Measurements from ENCODE around the gene TEX55. TPM values are rescaled to one million over a fixed set of nuclear protein-coding genes. Genes with fewer than 3 reads are reported as not detected.
"Not testable (repeated sequence)": the region's sequence is repeated elsewhere in the genome, so short reads cannot be mapped to it uniquely, and the experiment has no call there.

TEX55 gene
- polyA plus RNA-seq, 1 donor: not detected

DNA sequence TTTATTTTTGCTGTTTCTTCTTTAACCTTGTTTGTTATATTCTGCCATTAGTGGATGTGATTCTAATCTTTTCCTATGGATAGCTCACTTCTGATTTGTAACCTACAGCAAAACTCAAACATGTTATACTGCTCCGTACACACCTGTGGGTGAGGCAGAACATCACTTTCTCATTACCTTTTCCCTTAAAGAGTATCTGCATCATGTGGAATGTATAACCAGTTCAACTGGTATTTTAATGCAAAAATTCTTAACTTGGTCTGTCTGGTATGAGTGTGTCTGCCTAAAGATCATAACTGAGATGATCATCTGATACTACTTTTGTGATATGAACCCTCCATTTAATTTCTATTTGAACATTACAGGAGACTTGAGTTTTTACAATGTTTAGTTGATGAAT, 14.4 kb downstream of the TEX55 start:
- H3K4me3 ChIP-seq (ENCODE audit: low read length): no peak overlapping the region
- H3K9me3 ChIP-seq (ENCODE audit: control insufficient read depth, low read depth, low read length): no peaks in the 10 kb centered on the region
- no peaks in the 10 kb centered on the region for H3K4me1 ChIP-seq (ENCODE audit: control insufficient read depth, insufficient read depth, low read length)
- DNase-seq: no peak
- WGBS (ENCODE audit: insufficient coverage, low lambda C conversion rate): no CpG with 5 or more reads among the region's 1 CpG
- H3K36me3 ChIP-seq (ENCODE audit: control insufficient read depth, insufficient read depth, low read length): no peaks in the 10 kb centered on the region
- H3K27ac ChIP-seq (ENCODE audit: low read length): no peak overlapping the region
- no peaks in the 10 kb centered on the region for H3K27me3 ChIP-seq (ENCODE audit: control insufficient read depth, insufficient read depth, low read length)

DNA sequence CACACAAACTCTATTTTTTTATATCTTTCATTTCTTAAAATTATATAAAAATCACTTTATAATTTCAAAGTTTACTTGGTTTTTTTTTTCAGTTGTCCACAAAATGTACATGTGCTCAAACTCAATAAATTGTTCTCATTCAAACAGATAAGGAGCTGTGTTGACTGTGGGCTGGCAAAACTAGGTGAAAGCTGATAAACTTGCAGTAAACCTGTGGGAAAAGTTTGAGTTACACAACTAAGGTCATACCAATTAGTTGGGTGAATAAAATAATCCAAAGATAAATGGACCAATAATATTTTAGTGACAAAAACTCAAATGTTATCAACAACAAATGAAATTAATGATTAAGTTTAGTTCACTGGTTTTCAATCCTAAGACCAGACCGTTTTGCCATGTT, 14.8 kb downstream of the TEX55 start:
- Histone ChIP-seq H3K36me3 (ENCODE audit: control insufficient read depth, insufficient read depth, low read length) (no peaks in the 10 kb centered on the region), H3K27me3 (ENCODE audit: control insufficient read depth, insufficient read depth, low read length) (no peaks in the 10 kb centered on the region), H3K27ac (ENCODE audit: low read length) (no peak overlapping the region), H3K4me1 (ENCODE audit: control insufficient read depth, insufficient read depth, low read length) (no peaks in the 10 kb centered on the region), H3K9me3 (ENCODE audit: control insufficient read depth, low read depth, low read length) (no peaks in the 10 kb centered on the region), H3K4me3 (ENCODE audit: low read length) (no peak overlapping the region)
- no peak for DNase-seq
- no CpG with 5 or more reads among the region's 1 CpG for WGBS (ENCODE audit: insufficient coverage, low lambda C conversion rate)

DNA sequence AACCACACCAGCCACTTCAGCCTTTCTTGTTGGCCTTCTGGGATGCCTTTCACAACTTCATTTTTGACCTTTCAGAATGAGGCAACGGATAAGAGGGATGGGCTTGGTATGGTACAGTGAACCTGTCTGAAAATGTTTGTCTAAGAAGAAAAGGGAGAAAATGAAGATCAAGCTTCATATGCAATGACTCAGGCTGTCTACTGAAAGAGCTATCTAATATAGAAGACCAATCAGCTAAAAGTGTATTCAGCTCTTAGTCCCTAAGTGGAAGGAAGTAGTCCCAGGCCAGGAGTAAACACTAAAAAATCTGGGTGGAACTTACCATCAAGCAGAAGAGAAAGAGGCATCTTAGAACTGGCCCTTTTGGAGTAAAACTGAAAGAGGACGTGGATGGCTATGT, 15.3 kb downstream of the TEX55 start:
- H3K4me3 ChIP-seq (ENCODE audit: low read length): no peak overlapping the region
- H3K36me3 ChIP-seq (ENCODE audit: control insufficient read depth, insufficient read depth, low read length): no peaks in the 10 kb centered on the region
- no peak overlapping the region for H3K27ac ChIP-seq (ENCODE audit: low read length)
- no peaks in the 10 kb centered on the region for H3K27me3 ChIP-seq (ENCODE audit: control insufficient read depth, insufficient read depth, low read length)
- no peaks in the 10 kb centered on the region for H3K9me3 ChIP-seq (ENCODE audit: control insufficient read depth, low read depth, low read length)
- H3K4me1 ChIP-seq (ENCODE audit: control insufficient read depth, insufficient read depth, low read length): no peaks in the 10 kb centered on the region
- WGBS (ENCODE audit: insufficient coverage, low lambda C conversion rate): 57% methylated on average over 2 of the region's 2 CpGs
- DNase-seq: peak in 1 of 2 donors; percentile 29

DNA sequence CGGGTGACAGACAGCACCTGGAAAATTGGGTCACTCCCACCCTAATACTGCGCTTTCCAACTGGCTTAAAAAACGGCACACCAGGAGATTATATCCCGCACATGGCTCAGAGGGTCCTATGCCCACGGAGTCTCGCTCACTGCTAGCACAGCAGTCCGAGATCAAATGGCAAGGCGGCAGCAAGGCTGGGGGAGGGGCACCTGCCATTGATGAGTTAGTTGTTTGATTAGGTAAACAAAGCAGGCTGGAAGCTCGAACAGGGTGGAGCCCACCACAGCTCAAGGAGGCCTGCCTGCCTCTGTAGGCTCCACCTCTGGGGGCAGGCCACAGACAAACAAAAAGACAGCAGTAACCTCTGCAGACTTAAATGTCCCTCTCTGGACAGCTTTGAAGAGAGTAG, 18.8 kb downstream of the TEX55 start:
- no CpG with 5 or more reads among the region's 9 CpGs for WGBS (ENCODE audit: insufficient coverage, low lambda C conversion rate)
- DNase-seq; H3K4me3 ChIP-seq (ENCODE audit: low read length); H3K27me3 ChIP-seq (ENCODE audit: control insufficient read depth, insufficient read depth, low read length); H3K36me3 ChIP-seq (ENCODE audit: control insufficient read depth, insufficient read depth, low read length); H3K9me3 ChIP-seq (ENCODE audit: control insufficient read depth, low read depth, low read length); H3K27ac ChIP-seq (ENCODE audit: low read length); H3K4me1 ChIP-seq (ENCODE audit: control insufficient read depth, insufficient read depth, low read length): not testable (repeated sequence)

DNA sequence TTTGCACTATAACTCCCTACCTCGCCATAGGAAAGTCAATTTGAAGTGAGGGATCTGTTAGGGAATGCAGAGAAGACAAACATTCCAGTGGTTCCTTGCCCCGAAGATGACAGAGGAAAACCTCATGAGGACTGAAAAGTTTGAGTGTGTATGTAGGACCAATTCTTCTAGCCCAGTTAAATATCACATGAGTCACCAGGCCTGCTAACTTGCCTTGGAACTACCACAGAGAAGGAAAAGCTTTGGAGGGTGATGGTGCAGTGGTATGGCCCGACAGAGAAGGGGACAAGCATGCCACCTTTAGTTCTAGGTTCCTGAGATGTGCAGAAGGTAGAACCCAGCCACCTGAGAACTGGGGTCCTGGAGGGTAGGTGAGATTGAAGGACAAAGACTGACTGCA, 24.9 kb downstream of the TEX55 start:
- WGBS (ENCODE audit: insufficient coverage, low lambda C conversion rate): no CpG with 5 or more reads among the region's 3 CpGs
- DNase-seq: no peak
- no peak overlapping the region for H3K27ac ChIP-seq (ENCODE audit: low read length)
- no peaks in the 10 kb centered on the region for H3K36me3 ChIP-seq (ENCODE audit: control insufficient read depth, insufficient read depth, low read length)
- H3K4me1 ChIP-seq (ENCODE audit: control insufficient read depth, insufficient read depth, low read length): peaks cover 4% of the 10 kb centered on the region
- no peaks in the 10 kb centered on the region for H3K9me3 ChIP-seq (ENCODE audit: control insufficient read depth, low read depth, low read length)
- H3K27me3 ChIP-seq (ENCODE audit: control insufficient read depth, insufficient read depth, low read length): no peaks in the 10 kb centered on the region
- H3K4me3 ChIP-seq (ENCODE audit: low read length): no peak overlapping the region

DNA sequence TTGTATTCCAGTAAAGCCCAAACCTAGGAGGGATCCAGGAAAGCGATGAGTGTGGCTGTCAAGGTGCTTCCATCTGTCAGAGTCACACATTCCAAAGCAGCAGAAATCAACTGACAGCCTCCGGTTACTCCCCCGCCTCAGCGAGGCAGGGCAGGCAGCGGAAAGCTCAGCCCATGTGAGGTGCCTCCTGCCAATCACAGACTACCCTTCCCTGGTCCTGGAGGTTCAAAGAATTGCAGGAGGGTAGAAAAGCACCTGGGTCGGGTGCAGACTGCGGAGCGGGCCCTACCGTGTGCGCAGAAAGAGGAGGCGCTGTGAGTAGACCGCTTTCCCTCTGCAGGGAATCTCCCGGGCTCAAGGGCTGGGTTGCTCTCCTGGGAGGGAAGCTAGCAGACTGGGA, 27.4 kb downstream of the TEX55 start, which contains the start of gene UPK1B:
UPK1B (plus strand) TSS at position 274 of the 400 bp plus-strand sequence. CDS start 13,144 bp downstream, outside the sequence.
- no peak for DNase-seq
- Histone ChIP-seq H3K27ac (ENCODE audit: low read length) (no peak within 1 kb of the TSS), H3K4me1 (ENCODE audit: control insufficient read depth, insufficient read depth, low read length) (peaks cover 12% of the 10 kb centered on the region), H3K27me3 (ENCODE audit: control insufficient read depth, insufficient read depth, low read length) (no peaks in the 10 kb centered on the region), H3K9me3 (ENCODE audit: control insufficient read depth, low read depth, low read length) (no peaks in the 10 kb centered on the region), H3K36me3 (ENCODE audit: control insufficient read depth, insufficient read depth, low read length) (no peaks in the 10 kb centered on the region), H3K4me3 (ENCODE audit: low read length) (no peak within 1 kb of the TSS)
- WGBS (ENCODE audit: insufficient coverage, low lambda C conversion rate): no CpG with 5 or more reads among the region's 13 CpGs

DNA sequence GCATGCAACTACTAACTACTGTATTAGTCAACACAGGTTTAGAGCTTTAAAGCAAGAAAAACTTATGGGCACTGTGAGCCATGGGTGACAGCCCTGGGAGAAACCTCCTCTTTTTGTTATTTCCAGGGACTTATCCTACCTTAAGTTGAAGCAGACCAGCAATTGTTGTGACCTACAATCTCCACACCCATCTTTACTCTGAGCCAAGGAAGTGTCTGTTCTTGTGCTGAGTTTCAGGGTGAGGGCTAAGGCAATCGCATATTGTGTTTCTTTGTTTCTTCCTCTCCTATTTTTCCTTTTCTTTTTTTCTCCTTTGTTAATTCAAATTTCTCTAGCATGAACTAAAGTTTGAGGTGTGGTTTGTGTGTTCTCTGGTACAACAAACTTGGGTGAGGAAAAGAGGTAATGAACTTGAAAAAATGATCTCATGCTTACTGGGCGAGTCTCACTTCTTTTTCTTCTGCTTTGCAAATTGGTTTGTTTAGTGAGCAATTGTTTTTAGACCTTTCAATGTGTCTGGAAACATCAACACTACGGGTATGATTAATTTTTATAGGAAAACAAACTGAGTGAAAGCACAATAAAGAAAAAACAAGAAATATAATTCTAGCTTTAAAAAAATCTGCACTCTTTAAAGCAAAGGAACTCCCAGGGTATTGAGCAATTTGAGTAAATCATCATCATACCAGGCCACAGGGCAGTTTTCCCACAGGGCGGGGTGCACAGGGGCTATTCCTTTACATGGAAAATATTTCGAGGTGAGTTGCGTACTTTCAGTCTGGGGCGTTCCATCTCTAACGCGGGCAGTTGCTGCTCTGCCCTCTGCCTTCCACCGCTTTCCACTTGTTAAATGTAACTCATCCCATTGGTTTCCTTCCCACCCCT, 30.1 kb downstream of the TEX55 start:
- peak overlapping the region; percentile 59 for H3K27ac ChIP-seq (ENCODE audit: low read length)
- H3K27me3 ChIP-seq (ENCODE audit: control insufficient read depth, insufficient read depth, low read length): no peaks in the 10 kb centered on the region
- no peaks in the 10 kb centered on the region for H3K9me3 ChIP-seq (ENCODE audit: control insufficient read depth, low read depth, low read length)
- H3K36me3 ChIP-seq (ENCODE audit: control insufficient read depth, insufficient read depth, low read length): no peaks in the 10 kb centered on the region
- DNase-seq: peak; percentile 82 to 83
- no peak overlapping the region for H3K4me3 ChIP-seq (ENCODE audit: low read length)
- WGBS (ENCODE audit: insufficient coverage, low lambda C conversion rate): 42% methylated on average over 3 of the region's 10 CpGs
- H3K4me1 ChIP-seq (ENCODE audit: control insufficient read depth, insufficient read depth, low read length): peaks cover 12% of the 10 kb centered on the region

DNA sequence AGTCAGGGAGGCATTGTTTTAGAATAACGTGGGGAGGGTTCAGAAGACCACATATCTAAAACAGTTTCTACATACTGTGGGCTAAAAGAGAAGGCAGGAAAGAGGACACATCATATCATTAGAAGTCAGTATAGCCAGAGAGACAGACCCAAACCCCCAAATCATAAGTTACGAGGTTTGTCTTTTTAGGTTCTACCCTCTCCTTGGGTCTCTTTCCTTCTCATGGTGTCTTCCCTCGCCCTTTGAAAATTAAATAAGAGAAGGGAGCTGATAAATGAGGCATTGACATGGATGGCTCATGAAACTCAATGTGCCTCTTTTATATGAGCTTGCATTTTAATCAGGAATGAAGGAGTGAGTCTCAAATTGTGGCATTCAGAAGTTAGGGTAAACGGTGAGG, 30.8 kb downstream of the TEX55 start:
- Histone ChIP-seq H3K4me3 (ENCODE audit: low read length) (no peak overlapping the region), H3K4me1 (ENCODE audit: control insufficient read depth, insufficient read depth, low read length) (peaks cover 12% of the 10 kb centered on the region), H3K27ac (ENCODE audit: low read length) (peak overlapping the region; percentile 59), H3K9me3 (ENCODE audit: control insufficient read depth, low read depth, low read length) (no peaks in the 10 kb centered on the region), H3K27me3 (ENCODE audit: control insufficient read depth, insufficient read depth, low read length) (no peaks in the 10 kb centered on the region), H3K36me3 (ENCODE audit: control insufficient read depth, insufficient read depth, low read length) (no peaks in the 10 kb centered on the region)
- DNase-seq: no peak
- WGBS (ENCODE audit: insufficient coverage, low lambda C conversion rate): 100% methylated on average over 2 of the region's 4 CpGs

DNA sequence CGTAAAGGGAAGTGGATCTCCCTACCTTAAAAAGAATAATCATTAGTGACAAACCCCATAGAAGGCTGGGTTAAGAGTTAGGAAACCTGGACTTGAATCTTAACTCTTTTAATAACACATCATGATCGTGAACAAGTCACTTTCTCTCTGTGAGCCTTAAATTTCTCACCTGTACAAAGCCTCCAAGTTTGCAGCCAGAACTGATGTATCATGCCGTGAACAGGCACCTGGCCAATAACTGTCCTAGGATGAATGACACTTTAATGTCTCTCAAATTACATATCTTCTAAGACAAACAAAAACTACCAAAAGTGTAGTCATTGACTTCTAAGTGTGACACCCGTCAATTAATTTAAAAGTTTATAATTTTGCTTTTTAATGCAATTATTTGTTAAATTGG, 31.4 kb downstream of the TEX55 start:
- 100% methylated on average over 1 of the region's 4 CpGs for WGBS (ENCODE audit: insufficient coverage, low lambda C conversion rate)
- Histone ChIP-seq H3K4me3 (ENCODE audit: low read length) (no peak overlapping the region), H3K4me1 (ENCODE audit: control insufficient read depth, insufficient read depth, low read length) (peaks cover 15% of the 10 kb centered on the region), H3K27ac (ENCODE audit: low read length) (no peak overlapping the region), H3K9me3 (ENCODE audit: control insufficient read depth, low read depth, low read length) (no peaks in the 10 kb centered on the region), H3K36me3 (ENCODE audit: control insufficient read depth, insufficient read depth, low read length) (no peaks in the 10 kb centered on the region), H3K27me3 (ENCODE audit: control insufficient read depth, insufficient read depth, low read length) (no peaks in the 10 kb centered on the region)
- no peak for DNase-seq

DNA sequence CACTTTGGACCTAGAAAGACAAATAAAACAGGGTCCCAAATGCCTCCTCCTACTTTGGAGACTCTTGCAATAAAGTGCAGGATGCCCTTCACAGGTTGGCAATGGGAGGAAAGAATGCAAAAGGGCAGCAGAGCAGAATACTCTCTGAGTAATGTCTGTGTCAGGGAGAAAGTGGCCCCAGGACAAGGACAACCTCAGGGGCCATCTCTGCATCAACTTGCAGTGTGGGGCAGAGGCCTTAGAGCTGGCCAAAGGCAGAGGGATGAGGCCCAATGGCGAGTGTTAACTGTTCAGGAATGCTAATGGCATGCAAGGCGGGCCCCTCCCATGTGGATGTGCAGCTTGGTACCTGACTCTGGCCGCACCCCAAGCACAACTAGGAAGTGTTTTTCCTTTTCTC, 35.8 kb downstream of the TEX55 start:
- H3K27me3 ChIP-seq (ENCODE audit: control insufficient read depth, insufficient read depth, low read length): no peaks in the 10 kb centered on the region
- peak; percentile 33 to 39 for DNase-seq
- H3K27ac ChIP-seq (ENCODE audit: low read length): no peak overlapping the region
- no peaks in the 10 kb centered on the region for H3K9me3 ChIP-seq (ENCODE audit: control insufficient read depth, low read depth, low read length)
- WGBS (ENCODE audit: insufficient coverage, low lambda C conversion rate): no CpG with 5 or more reads among the region's 3 CpGs
- no peak overlapping the region for H3K4me3 ChIP-seq (ENCODE audit: low read length)
- no peaks in the 10 kb centered on the region for H3K36me3 ChIP-seq (ENCODE audit: control insufficient read depth, insufficient read depth, low read length)
- H3K4me1 ChIP-seq (ENCODE audit: control insufficient read depth, insufficient read depth, low read length): peaks cover 11% of the 10 kb centered on the region

DNA sequence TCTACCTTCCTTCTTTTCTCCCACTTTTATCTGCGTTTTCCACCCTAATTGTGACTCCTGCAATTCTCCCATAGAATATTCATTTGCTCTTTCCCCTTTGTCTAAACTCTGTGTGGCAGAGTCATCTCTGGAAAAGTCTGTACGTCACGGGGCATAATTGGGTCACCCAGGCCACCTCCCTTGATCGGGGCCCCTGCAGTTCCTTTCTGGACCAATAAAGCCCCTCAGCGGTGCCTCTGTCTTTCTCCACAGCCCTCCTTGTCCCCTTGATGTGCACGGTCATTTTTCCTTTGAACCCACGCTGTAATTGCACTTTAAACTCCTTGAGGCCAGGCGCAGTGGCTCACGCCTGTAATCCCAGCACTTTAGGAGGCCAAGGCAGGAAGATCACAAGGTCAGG, 38.1 kb downstream of the TEX55 start:
- Histone ChIP-seq H3K4me3 (ENCODE audit: low read length) (no peak overlapping the region), H3K9me3 (ENCODE audit: control insufficient read depth, low read depth, low read length) (no peaks in the 10 kb centered on the region), H3K27ac (ENCODE audit: low read length) (peak overlapping the region; percentile 26), H3K36me3 (ENCODE audit: control insufficient read depth, insufficient read depth, low read length) (no peaks in the 10 kb centered on the region), H3K4me1 (ENCODE audit: control insufficient read depth, insufficient read depth, low read length) (peaks cover 10% of the 10 kb centered on the region), H3K27me3 (ENCODE audit: control insufficient read depth, insufficient read depth, low read length) (no peaks in the 10 kb centered on the region)
- peak; percentile 29 to 64 for DNase-seq
- 40% methylated on average over 3 of the region's 9 CpGs for WGBS (ENCODE audit: insufficient coverage, low lambda C conversion rate)

Measured in large intestine (tissue), 3 donors.